Ovary (tissue), 9 donors: Measurements from ENCODE around the gene RAB9A. TPM values are rescaled to one million over a fixed set of nuclear protein-coding genes. Genes with fewer than 3 reads are reported as not detected.

Source experiments
- DNase-seq, 5 donors: peaks; one replicate each; pipeline ENCODE4 v3.0.0-alpha.2; 2019 to 2020
- H3K27ac ChIP-seq, 2 donors: fragments of 200-600 bp; one replicate each; pipeline versions ENCODE4 v1.5.1 to v1.8.0; 2019 to 2022
- H3K27me3 ChIP-seq: fragments of 200-600 bp; one replicate; pipeline ENCODE4 v1.8.0; 2022
- H3K36me3 ChIP-seq: fragments of 200-600 bp; sonication (generic); one replicate; pipeline ENCODE4 v1.5.1; 2019
- H3K4me1 ChIP-seq: one replicate; pipeline ENCODE4 v1.8.1; 2013; ENCODE audit warnings: mild to moderate bottlenecking, moderate library complexity; ENCODE audit not compliant: insufficient read depth
- H3K4me3 ChIP-seq: fragments of 200-600 bp; sonication (generic); one replicate; pipeline ENCODE4 v1.5.1; 2017
- H3K9me3 ChIP-seq, 2 donors: fragments of 200-600 bp in 1 of 2; sonication (generic) in 1 of 2; one replicate each; pipeline versions ENCODE4 v1.5.1 to v1.8.1; 2013 to 2019; ENCODE audit warnings: mild to moderate bottlenecking in 1 of 2, moderate library complexity in 1 of 2
- CTCF ChIP-seq, 3 donors: fragments of 450-650 bp in 2 of 3; fragments of 200-600 bp in 1 of 3; IDR thresholded peaks; one replicate each; pipeline versions ENCODE4 v1.5.1 to v1.8.0; 2016 to 2022; ENCODE audit warnings: antibody characterized with exemption in 3 of 3, mild to moderate bottlenecking in 1 of 3
- EP300 ChIP-seq: sonication (generic); formaldehyde crosslinking; IDR thresholded peaks from one replicate; pipeline ENCODE4 v1.6.1; 2017; ENCODE audit warnings: antibody characterized with exemption
- POLR2A ChIP-seq: fragments of 450-650 bp; IDR thresholded peaks from one replicate; pipeline ENCODE4 v1.6.1; 2017; ENCODE audit warnings: antibody characterized with exemption, mild to moderate bottlenecking, moderate library complexity
- WGBS, 3 donors: extraction: QIAGEN DNeasy Blood & Tissue Kit in 1 of 3; methylation state at CpG; one replicate each; pipeline versions ENCODE4 v1.1.5 to v1.1.7; 2013 to 2017; 5-methylcytosine and 5-hydroxymethylcytosine counted together
- intact Hi-C, 4 donors: fragments of 100-400 bp; cut with DNase I; formaldehyde crosslinking; loops; one replicate each; pipeline versions ENCODE4 v1.11.0 to v1.15.1; 2022 to 2023
- polyA plus RNA-seq, 2 donors: library from polyadenylated mRNA; stranded (reverse); fragments of 200-250 nt in 1 of 2; fragments of 350-450 nt in 1 of 2; fragmentation: Illumina TruSeq in 1 of 2; extraction: RNeasy Lipid Tissue Mini Kit (QIAGEN cat#74804) in 1 of 2; gene quantifications; one replicate each; pipeline ENCODE4 v1.2.3, GENCODE V29; 2013 to 2014
- total RNA-seq, 7 donors: library from RNA; depleted of rRNA in 2 of 7; stranded (reverse); fragments of >200 nt in 2 of 7; fragmentation: NEBNext Ultra II Directional in 3 of 7; extraction: Animal tissue kit (Norgen Biotek cat#: 25700) in 3 of 7; gene quantifications; one replicate each; pipeline versions ENCODE4 v1.1.0 to v1.2.4, GENCODE V29; 2016 to 2023
- donor health status: DM: no; HTN: no; CAD: no; lungs with moderate emphysema.
- donor health status: DM: no; HTN: no; CAD: no.
- donor health status: Bipolar disorder and iron deficiency.
- donor health status: DM: yes; HTN: yes; CAD: no.
- donor health status: DM: no; HTN: no; CAD: no.
- donor health status: DM: yes; HTN: yes; CAD: no.

The RAB9A gene
- total and polyA plus RNA-seq, 9 donors = 22.3 to 46.3 (median 29.2) TPM

- Histone ChIP-seq H3K4me1 (peaks cover 6% of the 10 kb centered on the region), H3K27me3 (no peaks in the 10 kb centered on the region), H3K27ac (no peak overlapping the region), H3K9me3 (no peaks in the 10 kb centered on the region), H3K4me3 (no peak overlapping the region), H3K36me3 (no peaks in the 10 kb centered on the region)
- intact Hi-C loops = no loop called here
- DNase-seq = no peak
- TF ChIP-seq POLR2A (no peak), CTCF (IDR thresholded peaks at IDR 0.05) (no peak), EP300 (no peak)
- WGBS, 3 donors = 95 to 96% (median 95%) methylated on average over 9 of the region's 9 CpGs
Observed at GRCh38 chrX:13716455-13716854, 27.5 kb downstream of the RAB9A start.

GRCh38 chrX:13716905-13717304 is 28.0 kb downstream of the RAB9A start:
- Histone ChIP-seq H3K27me3 (no peaks in the 10 kb centered on the region), H3K27ac (no peak overlapping the region), H3K36me3 (no peaks in the 10 kb centered on the region), H3K4me3 (no peak overlapping the region), H3K9me3 (no peaks in the 10 kb centered on the region), H3K4me1 (peaks cover 6% of the 10 kb centered on the region)
- no peak for TF ChIP-seq POLR2A
- no peak for TF ChIP-seq EP300
- no peak for TF ChIP-seq CTCF (IDR thresholded peaks at IDR 0.05)
- intact Hi-C loops = no loop called here
- DNase-seq = no peak
- WGBS, 3 donors = 92 to 96% (median 94%) methylated on average over 6 of the region's 6 CpGs

- Histone ChIP-seq H3K9me3 (no peaks in the 10 kb centered on the region), H3K27me3 (no peaks in the 10 kb centered on the region), H3K4me1 (peaks cover 11% of the 10 kb centered on the region), H3K27ac (no peak overlapping the region), H3K4me3 (no peak overlapping the region), H3K36me3 (no peaks in the 10 kb centered on the region)
- TF ChIP-seq POLR2A = no peak
- TF ChIP-seq CTCF (IDR thresholded peaks at IDR 0.05) = no peak
- TF ChIP-seq EP300 = no peak
- 61 to 73% (median 64%) methylated on average over 7 of the region's 7 CpGs for WGBS, 3 donors
- peak in 3 of 5 donors; percentile 35 to 54 (median 50) for DNase-seq
- intact Hi-C loops = no loop called here
Observed at GRCh38 chrX:13717700-13718472, 29.0 kb downstream of the RAB9A start.

GRCh38 chrX:13719192-13719856 is 30.4 kb downstream of the RAB9A start:
- no peaks in the 10 kb centered on the region for H3K27me3 ChIP-seq
- no peak for DNase-seq
- H3K36me3 ChIP-seq = no peaks in the 10 kb centered on the region
- 88 to 96% (median 90%) methylated on average over 3 of the region's 3 CpGs for WGBS, 3 donors
- no peak overlapping the region for H3K4me3 ChIP-seq
- H3K4me1 ChIP-seq = peaks cover 11% of the 10 kb centered on the region
- H3K9me3 ChIP-seq = no peaks in the 10 kb centered on the region
- intact Hi-C loops = no loop called here
- H3K27ac ChIP-seq = no peak overlapping the region
- TF ChIP-seq POLR2A = no peak
- no peak for TF ChIP-seq CTCF (IDR thresholded peaks at IDR 0.05)
- no peak for TF ChIP-seq EP300
